Measurements from ENCODE around the gene SLC35D1.

The SLC35D1 gene

DNA sequence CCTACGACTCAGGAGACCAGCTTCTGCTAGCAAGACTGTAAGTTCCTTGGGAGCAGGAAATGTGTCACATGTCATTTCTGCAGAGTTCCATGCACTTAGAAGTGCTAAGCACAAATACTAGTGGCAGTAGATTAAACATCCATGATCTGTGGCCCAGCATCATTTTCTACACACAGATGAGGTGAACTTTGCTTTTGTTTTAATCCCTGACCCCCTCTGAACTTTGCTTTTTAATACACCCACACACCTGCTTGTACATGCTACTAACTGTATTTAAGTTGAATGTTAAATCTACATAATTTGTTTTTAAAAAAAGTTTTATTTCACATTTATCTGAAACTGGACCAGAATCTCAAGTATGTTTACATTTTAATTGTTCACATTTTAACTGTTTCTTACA lies 24.5 kb downstream of the SLC35D1 start:
- no peak for DNase-seq (ENCODE audit: low read depth)
- TF ChIP-seq, protein P1, sequence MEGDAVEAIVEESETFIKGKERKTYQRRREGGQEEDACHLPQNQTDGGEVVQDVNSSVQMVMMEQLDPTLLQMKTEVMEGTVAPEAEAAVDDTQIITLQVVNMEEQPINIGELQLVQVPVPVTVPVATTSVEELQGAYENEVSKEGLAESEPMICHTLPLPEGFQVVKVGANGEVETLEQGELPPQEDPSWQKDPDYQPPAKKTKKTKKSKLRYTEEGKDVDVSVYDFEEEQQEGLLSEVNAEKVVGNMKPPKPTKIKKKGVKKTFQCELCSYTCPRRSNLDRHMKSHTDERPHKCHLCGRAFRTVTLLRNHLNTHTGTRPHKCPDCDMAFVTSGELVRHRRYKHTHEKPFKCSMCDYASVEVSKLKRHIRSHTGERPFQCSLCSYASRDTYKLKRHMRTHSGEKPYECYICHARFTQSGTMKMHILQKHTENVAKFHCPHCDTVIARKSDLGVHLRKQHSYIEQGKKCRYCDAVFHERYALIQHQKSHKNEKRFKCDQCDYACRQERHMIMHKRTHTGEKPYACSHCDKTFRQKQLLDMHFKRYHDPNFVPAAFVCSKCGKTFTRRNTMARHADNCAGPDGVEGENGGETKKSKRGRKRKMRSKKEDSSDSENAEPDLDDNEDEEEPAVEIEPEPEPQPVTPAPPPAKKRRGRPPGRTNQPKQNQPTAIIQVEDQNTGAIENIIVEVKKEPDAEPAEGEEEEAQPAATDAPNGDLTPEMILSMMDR (conservative IDR thresholded peaks at IDR 0.05; ENCODE audit: low read length), result no peak
- no peak overlapping the region for H3K4me3 ChIP-seq (ENCODE audit: low read length)

DNA sequence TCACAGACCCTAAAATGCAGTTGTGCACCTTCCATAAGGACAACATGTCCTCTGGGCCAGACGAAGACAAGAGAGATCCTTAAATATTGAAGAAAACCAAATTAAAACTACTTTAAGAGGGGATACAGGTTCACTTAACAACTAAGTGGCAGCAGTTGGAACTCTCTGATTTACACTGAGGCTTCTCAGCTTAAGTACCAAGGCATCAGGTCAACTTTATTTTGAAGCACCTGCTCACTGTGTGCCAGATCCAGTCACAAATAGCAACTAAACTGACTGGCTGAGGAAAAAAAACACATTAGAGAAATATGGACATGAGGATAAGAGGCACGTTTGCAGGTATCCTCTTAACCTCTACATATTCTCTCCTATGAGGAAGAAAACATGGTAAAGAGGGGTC lies 33.2 kb downstream of the SLC35D1 start:
- TF ChIP-seq, protein P1 (conservative IDR thresholded peaks at IDR 0.05; ENCODE audit: low read length), result no peak
- H3K4me3 ChIP-seq (ENCODE audit: low read length), result no peak overlapping the region
- no peak for DNase-seq (ENCODE audit: low read depth)

DNA sequence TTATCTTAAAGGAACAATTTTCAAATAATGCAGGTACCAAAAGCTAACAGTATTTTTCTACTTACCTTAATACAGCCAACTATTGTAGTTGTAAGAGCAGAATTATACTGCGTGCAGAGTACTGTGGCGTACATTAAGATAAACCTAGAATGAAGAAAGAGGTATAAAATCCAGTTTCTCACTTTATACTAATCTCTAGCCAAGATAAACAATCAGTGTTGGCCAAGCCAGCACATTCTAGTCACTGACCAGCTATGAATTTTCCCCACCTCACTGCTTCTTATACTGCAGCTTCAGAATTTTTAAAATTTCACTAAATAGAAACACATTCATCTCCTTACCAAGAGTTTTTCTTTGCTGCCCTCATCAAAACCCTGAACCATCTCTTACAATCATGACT lies 33.6 kb downstream of the SLC35D1 start:
- no peak overlapping the region for H3K4me3 ChIP-seq (ENCODE audit: low read length)
- TF ChIP-seq, protein P1 (conservative IDR thresholded peaks at IDR 0.05; ENCODE audit: low read length), result no peak
- peak; percentile 57 for DNase-seq (ENCODE audit: low read depth)

DNA sequence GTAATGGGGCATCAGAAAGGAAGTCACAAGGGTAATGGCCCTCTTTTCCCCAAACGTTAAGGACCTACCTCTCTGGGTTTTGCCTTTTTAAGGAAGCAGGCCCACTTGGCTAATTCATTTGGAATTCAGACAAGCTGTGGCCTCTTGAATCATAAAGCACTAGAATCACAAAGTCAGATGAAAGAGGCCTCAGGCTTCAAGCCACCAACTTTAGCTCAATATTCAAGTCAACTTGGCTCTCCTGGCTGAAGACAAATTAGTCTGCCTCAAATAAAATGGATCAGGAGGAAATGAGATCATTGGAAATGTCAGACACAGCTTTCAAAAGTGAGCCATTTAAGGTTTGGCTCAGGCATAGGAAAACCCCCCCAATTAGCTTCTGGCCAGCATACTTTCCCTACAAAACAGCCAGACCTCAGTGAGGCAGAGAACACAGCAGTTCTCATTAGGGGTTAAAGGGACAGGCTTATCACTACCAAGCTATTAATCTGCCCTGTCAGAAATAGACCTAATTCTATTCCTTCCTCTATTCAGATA lies 34.3 kb downstream of the SLC35D1 start:
- TF ChIP-seq, protein P1 (conservative IDR thresholded peaks at IDR 0.05; ENCODE audit: low read length), result no peak
- DNase-seq (ENCODE audit: low read depth), result peak; percentile 64
- H3K4me3 ChIP-seq (ENCODE audit: low read length), result no peak overlapping the region

DNA sequence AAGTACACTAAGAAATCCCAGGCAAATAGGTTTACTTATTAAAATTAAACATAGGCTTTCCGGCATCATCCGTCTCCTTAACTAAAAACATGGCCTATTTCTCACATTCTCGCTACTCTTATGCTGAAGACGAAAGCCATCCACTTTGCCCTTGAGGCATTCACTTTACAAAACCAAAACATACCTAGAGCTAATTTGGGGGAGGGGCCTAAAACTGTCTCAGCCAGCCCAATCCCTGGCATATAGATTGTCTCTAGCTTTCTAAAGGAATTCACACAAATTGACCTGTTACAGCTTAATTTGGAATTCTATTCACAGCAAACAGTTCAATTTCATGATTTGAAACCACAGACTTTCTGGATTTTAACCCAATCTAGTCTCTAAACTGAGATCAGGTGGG lies 34.8 kb downstream of the SLC35D1 start:
- no peak for DNase-seq (ENCODE audit: low read depth)
- TF ChIP-seq, protein P1 (conservative IDR thresholded peaks at IDR 0.05; ENCODE audit: low read length), result no peak
- H3K4me3 ChIP-seq (ENCODE audit: low read length), result no peak overlapping the region

DNA sequence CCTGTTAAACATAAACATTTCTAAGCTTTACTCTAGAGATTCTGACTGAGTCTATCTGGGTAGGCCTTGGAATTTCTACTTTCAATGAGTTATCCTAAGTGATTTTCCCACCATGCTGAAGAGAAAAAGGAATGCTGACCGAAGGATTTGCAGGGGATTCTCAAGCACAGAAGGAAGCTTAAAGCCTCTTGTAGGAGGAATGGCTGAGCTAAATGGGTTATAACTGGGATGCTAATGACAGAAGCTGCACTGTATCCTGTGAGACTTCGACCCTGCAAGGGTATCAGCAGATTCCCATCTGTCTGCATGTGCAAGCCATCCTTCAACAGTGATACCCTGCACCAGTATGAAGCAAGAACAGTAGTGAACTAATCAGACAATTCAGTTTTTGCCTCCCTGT lies 35.4 kb downstream of the SLC35D1 start:
- TF ChIP-seq, protein P1 (conservative IDR thresholded peaks at IDR 0.05; ENCODE audit: low read length), result no peak
- no peak overlapping the region for H3K4me3 ChIP-seq (ENCODE audit: low read length)
- DNase-seq (ENCODE audit: low read depth), result no peak

DNA sequence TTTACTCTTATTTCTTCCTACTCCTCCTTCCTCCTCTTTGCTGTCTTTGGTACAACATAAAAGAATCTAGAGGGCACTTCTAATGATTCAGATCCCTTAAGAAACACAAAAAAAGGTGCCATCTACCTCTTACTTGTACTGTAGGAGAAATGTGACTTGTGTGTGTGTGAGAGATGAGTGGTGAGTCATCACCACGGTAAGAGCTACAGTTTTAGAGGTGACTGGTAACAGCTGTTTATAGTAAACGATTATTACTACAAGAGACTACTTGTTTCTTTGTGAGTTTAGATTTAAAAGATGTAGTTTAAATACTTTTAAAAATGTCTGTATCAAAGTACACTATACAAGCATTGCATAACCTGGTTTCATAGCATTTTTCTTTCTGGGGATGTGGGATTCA lies 40.4 kb downstream of the SLC35D1 start:
- DNase-seq (ENCODE audit: low read depth), result peak; percentile 48
- TF ChIP-seq, protein P1 (conservative IDR thresholded peaks at IDR 0.05; ENCODE audit: low read length), result no peak

More for the DNA sequence above, 40.4 kb downstream of the SLC35D1 start:
- no peak overlapping the region for H3K4me3 ChIP-seq (ENCODE audit: low read length)
